ENCODE results near the gene HOXA2.

Gene HOXA2

DNA sequence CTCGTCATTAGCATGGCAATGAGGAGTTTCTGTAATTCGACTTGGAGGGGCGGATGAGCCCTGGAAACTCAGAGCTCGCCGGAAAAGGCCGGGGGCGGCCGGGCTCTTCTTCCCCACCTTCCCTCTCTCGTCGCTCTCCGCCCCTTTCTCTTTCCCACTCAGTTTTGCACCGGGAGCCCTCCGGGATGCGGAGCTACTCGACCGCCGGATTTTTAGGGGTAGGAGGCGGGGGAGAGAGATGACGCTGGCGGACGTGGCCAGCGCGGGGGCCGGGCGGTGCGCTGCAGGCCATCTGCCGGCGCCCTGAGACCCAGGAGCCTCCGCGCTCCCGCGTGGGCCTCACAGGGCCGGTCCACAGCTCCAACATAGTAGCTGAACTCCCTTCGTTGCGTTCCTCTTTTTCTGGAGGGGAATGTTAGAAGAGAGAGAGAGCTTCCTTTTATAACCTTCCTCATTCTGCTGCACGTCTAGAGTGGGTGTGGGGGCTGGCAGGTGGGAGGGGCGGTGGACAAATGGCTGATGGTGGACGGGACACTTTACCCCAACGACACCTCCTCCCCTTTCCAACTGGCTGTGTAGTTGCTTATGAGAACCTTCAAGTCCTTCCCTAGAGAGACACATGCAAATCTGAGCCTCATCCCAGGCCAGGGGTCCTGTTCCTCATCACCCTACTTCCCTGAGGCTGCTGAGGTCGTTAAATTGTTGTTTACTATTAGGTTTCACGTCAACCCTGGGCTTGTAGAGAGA is 5.5 kb downstream of the HOXA2 start:
- peak overlapping the region; percentile 83 for H3K4me3 ChIP-seq (ENCODE audit: control insufficient read depth, low read depth, low read length)
- TF ChIP-seq, protein P1, sequence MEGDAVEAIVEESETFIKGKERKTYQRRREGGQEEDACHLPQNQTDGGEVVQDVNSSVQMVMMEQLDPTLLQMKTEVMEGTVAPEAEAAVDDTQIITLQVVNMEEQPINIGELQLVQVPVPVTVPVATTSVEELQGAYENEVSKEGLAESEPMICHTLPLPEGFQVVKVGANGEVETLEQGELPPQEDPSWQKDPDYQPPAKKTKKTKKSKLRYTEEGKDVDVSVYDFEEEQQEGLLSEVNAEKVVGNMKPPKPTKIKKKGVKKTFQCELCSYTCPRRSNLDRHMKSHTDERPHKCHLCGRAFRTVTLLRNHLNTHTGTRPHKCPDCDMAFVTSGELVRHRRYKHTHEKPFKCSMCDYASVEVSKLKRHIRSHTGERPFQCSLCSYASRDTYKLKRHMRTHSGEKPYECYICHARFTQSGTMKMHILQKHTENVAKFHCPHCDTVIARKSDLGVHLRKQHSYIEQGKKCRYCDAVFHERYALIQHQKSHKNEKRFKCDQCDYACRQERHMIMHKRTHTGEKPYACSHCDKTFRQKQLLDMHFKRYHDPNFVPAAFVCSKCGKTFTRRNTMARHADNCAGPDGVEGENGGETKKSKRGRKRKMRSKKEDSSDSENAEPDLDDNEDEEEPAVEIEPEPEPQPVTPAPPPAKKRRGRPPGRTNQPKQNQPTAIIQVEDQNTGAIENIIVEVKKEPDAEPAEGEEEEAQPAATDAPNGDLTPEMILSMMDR (IDR thresholded peaks at IDR 0.05; ENCODE audit: control insufficient read depth, insufficient read depth, low read depth, low read length, missing control alignments), result no peak
- DNase-seq (ENCODE audit: low read depth), result no peak

DNA sequence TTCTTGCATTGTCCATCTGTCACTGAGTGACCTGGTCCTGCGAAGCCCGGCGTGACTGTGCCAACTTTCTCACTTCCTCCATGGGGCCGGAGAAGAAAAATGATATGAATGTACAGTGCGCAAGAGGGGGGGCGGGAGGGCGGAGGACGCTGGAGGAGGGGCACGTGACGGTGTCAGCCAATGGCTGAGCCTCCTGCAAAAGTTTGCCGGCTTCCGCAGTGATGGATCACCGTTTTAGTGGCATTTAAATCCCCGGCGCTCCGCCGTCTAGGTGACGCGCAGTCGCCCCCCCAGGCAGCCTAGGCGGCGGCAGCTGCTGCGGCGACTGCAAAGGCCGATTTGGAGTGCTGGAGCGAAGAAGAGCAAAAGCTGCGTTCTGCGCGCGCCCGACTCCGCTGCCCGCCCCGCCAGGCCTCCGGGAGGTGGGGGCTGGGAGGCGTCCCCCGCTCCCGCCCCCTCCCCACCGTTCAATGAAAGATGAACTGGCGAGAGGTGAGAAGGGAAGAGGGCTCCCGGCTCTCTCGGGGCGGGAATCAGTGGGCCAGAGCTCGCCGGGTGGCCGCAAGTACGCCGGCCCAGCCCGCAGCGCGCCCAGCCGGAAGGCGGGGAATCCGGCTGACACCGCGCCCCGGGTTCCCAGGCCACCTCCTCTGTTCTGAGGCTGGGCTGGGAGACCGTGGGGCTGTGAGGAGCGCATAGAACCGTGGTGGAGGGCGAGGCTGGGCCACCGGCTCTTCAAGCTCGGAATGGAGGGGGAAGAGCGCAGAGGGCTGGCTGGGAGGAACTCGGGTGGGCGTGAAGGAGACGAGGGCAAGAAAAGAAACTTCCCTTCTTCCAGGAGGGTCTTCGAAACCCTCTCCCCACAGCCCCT is 6.4 kb downstream of the HOXA2 start, which contains the start of gene HOXA1:
HOXA1 (minus strand) TSS at position 104 of the 871 bp plus-strand sequence; CDS start at position 16, 88 bp downstream.
- DNase-seq (ENCODE audit: low read depth), result peak; percentile 62
- TF ChIP-seq, protein P1 (IDR thresholded peaks at IDR 0.05; ENCODE audit: control insufficient read depth, insufficient read depth, low read depth, low read length, missing control alignments), result no peak
- peak within 1 kb of the TSS; percentile 83 for H3K4me3 ChIP-seq (ENCODE audit: control insufficient read depth, low read depth, low read length)

DNA sequence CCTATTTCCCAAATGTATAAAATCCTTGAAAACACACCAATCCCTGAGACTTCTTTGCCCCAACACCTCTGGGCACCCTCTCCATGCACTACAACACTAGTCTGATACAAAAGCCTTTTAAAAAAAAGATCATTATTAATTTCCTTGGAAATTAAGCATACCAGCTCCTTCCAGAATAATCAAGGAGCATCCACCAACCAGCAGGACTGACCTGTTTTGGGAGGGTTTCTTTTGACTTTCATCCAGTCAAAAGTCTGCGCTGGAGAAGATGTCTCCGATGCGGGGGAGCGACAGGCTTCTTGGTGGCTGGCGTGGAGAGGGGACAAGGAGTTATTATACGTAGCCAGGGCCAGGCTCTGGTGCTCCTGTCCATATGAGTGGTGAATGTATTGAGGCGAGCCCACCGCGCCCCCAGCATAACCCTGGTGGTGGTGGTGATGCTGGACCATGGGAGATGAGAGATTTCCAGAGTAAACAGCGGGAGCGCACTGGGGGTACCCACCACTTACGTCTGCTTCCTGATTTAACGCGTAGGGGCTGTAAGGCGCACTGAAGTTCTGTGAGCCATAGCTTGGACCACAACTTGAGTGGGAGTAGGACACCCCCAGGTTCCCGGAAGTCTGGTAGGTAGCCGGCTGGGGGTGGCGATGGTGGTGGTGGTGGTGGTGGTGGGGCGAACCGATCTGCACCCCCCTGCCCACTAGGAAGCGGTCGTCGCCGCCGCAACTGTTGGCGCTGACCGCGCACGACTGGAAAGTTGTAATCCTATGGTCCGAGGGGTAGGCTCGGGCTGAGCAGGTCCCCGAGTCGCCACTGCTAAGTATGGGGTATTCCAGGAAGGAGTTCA is 7.2 kb downstream of the HOXA2 start:
- TF ChIP-seq, protein P1 (IDR thresholded peaks at IDR 0.05; ENCODE audit: control insufficient read depth, insufficient read depth, low read depth, low read length, missing control alignments), result no peak
- no peak for DNase-seq (ENCODE audit: low read depth)
- peak overlapping the region; percentile 83 for H3K4me3 ChIP-seq (ENCODE audit: control insufficient read depth, low read depth, low read length)

DNA sequence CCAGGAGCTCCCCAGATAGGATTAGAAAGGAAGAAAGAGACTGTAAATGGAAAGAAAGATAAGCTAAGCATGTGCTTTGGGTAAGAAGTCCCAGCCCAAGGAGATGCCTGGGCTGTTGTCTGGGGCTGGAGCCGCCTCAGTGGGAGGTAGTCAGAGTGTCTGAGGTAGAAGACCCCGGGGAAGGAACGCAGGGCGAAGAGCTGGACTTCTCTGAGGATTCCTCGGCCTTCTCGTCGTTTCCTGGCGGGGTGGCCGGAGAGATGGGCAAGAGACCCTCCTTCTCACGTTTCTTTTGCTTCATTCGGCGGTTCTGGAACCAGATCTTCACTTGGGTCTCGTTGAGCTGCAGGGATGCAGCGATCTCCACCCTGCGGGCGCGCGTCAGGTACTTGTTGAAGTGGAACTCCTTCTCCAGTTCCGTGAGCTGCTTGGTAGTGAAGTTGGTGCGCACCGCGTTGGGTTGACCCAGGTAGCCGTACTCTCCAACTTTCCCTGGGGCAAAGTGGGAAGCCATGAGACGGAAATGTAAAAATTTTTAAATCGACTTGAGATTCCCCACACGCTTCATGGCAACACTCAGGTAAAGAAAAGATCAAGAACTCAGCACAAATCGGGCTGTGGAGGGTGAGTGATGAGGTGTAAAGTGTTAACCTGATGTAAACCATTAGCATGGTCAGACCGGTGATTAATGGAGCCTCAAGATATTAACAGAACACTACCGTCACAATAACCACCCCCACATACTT is 8.0 kb downstream of the HOXA2 start:
- TF ChIP-seq, protein P1 (IDR thresholded peaks at IDR 0.05; ENCODE audit: control insufficient read depth, insufficient read depth, low read depth, low read length, missing control alignments), result no peak
- peak overlapping the region; percentile 83; the same call in 1 of the 2 replicates for H3K4me3 ChIP-seq (ENCODE audit: control insufficient read depth, low read depth, low read length)
- no peak for DNase-seq (ENCODE audit: low read depth)

DNA sequence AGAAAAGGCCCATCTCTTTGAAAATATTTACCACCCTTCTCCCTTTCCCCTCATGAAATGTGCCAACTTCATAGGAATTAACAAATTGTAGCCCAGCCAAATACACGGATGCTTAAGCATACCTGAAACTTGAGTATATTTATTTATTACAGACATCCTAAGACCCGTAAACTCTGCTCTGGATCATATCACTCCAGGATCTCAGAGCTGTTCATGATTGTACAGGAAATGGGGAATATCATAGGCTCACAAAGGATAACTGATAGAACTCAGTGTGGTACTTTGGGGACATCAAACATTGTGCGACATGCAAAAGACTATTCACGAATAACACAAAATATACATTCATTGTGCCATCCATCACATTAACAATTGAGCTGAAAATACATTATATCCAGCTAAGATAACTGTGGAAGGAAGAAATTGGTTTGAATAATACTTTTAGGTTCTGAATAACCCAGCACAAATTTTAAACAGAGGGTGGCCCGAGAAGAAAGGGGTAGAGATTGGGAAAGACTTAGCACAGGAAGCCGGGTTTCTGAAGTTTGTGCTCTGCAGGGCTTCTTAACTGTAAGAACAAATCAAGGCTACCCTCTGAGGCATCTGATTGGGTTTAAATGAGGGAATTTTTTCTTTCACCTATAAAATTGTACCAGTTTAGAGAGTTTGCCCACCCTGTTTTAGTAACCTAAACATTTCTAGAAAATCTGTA is 9.1 kb downstream of the HOXA2 start:
- TF ChIP-seq, protein P1 (IDR thresholded peaks at IDR 0.05; ENCODE audit: control insufficient read depth, insufficient read depth, low read depth, low read length, missing control alignments), result no peak
- no peak overlapping the region for H3K4me3 ChIP-seq (ENCODE audit: control insufficient read depth, low read depth, low read length)
- DNase-seq (ENCODE audit: low read depth), result no peak
